PC-9 (cell line): ENCODE measurements around the gene TRABD2B. TPM values are rescaled to one million over a fixed set of nuclear protein-coding genes. Genes with fewer than 3 reads are reported as not detected.

ENCODE experiments used
- BruUV-seq: library from RNA; stranded (reverse); fragments of 400-500 nt; replicated peaks from 2 replicates; lab custom pipeline; 2021; lab: Mats Ljungman, UMichigan
- CTCF ChIA-PET: fragments of 300-600 bp; sonication (Branson Sonifier 250); formaldehyde crosslinking; loops from one replicate; lab custom pipeline; 2022; ENCODE audit warnings: antibody characterized with exemption; lab: Charles Lee
- POLR2A ChIA-PET: fragments of 300-600 bp; sonication (Branson Sonifier 250); formaldehyde crosslinking; loops from one replicate; lab custom pipeline; 2022; ENCODE audit warnings: antibody characterized with exemption; ENCODE audit not compliant: unreplicated experiment; lab: Charles Lee
- DNase-seq, 2 experiments: peaks; one replicate each; pipeline versions ENCODE4 v3.0.0 to v3.0.0-alpha.2; 2015 to 2022; ENCODE audit warnings: mixed read lengths in 1 of 2
- H2AFZ ChIP-seq: fragments of 200-600 bp; sonication (generic); 2 replicates; pipeline ENCODE4 v1.8.1; 2017; ENCODE audit warnings: antibody characterized with exemption
- H3F3A ChIP-seq: fragments of 200-600 bp; sonication (generic); 2 replicates; pipeline ENCODE4 v1.8.1; 2017; ENCODE audit warnings: antibody characterized with exemption, mild to moderate bottlenecking, low read depth; ENCODE audit not compliant: insufficient read depth
- H3K27ac ChIP-seq: fragments of 200-600 bp; sonication (generic); 2 replicates; pipeline ENCODE4 v1.6.1; 2016; ENCODE audit warnings: mixed run types
- H3K27me3 ChIP-seq: fragments of 200-600 bp; sonication (generic); 2 replicates; pipeline ENCODE4 v1.6.1; 2016; ENCODE audit warnings: low read depth, mixed run types; ENCODE audit not compliant: insufficient read depth
- H3K36me3 ChIP-seq: fragments of 200-600 bp; sonication (generic); 2 replicates; pipeline ENCODE4 v1.6.1; 2016; ENCODE audit warnings: low read depth, mixed run types
- H3K4me1 ChIP-seq: fragments of 200-600 bp; sonication (generic); replicated peaks from 2 replicates; pipeline ENCODE4 v1.6.1; 2016; ENCODE audit warnings: mixed run types; ENCODE audit not compliant: insufficient read depth
- H3K4me2 ChIP-seq: fragments of 200-600 bp; sonication (generic); 2 replicates; pipeline ENCODE4 v1.6.1; 2017; ENCODE audit warnings: mixed run types
- H3K4me3 ChIP-seq: fragments of 200-600 bp; sonication (generic); 2 replicates; pipeline ENCODE4 v1.6.1; 2016; ENCODE audit warnings: mixed run types
- H3K79me2 ChIP-seq: fragments of 200-600 bp; sonication (generic); 2 replicates; pipeline ENCODE4 v1.6.1; 2017; ENCODE audit warnings: low read depth, mixed run types
- H3K9me2 ChIP-seq: fragments of 200-600 bp; sonication (generic); 2 replicates; pipeline ENCODE4 v1.8.1; 2017; ENCODE audit warnings: mild to moderate bottlenecking; ENCODE audit not compliant: insufficient read depth
- H3K9me3 ChIP-seq: fragments of 200-600 bp; sonication (generic); 2 replicates; pipeline ENCODE4 v1.8.1; 2016; ENCODE audit warnings: low read depth; ENCODE audit not compliant: insufficient read depth
- H4K20me1 ChIP-seq: fragments of 200-600 bp; sonication (generic); 2 replicates; pipeline ENCODE4 v1.8.1; 2017; ENCODE audit not compliant: insufficient read depth
- CTCF ChIP-seq: fragments of 200-600 bp; sonication (generic); conservative IDR thresholded peaks from 2 replicates; pipeline ENCODE4 v1.6.1; 2017; ENCODE audit warnings: mixed run types, antibody characterized with exemption, mild to moderate bottlenecking, moderate library complexity
- EZH2 ChIP-seq: fragments of 200-600 bp; sonication (generic); IDR thresholded peaks from 2 replicates; pipeline ENCODE4 v1.8.0; 2017; ENCODE audit warnings: antibody characterized with exemption, low read depth
- intact Hi-C: fragments of 100-400 bp; cut with micrococcal nuclease; formaldehyde crosslinking; loops from one replicate; pipeline ENCODE4 v1.10.0; 2022; ENCODE audit not compliant: unreplicated experiment
- total RNA-seq: library from RNA; stranded (reverse); gene quantifications from 2 replicates; pipeline ENCODE4 v1.2.3, GENCODE V29; 2021

The TRABD2B gene
- total RNA-seq, 1 experiment from 2014 or later = not detected

DNA sequence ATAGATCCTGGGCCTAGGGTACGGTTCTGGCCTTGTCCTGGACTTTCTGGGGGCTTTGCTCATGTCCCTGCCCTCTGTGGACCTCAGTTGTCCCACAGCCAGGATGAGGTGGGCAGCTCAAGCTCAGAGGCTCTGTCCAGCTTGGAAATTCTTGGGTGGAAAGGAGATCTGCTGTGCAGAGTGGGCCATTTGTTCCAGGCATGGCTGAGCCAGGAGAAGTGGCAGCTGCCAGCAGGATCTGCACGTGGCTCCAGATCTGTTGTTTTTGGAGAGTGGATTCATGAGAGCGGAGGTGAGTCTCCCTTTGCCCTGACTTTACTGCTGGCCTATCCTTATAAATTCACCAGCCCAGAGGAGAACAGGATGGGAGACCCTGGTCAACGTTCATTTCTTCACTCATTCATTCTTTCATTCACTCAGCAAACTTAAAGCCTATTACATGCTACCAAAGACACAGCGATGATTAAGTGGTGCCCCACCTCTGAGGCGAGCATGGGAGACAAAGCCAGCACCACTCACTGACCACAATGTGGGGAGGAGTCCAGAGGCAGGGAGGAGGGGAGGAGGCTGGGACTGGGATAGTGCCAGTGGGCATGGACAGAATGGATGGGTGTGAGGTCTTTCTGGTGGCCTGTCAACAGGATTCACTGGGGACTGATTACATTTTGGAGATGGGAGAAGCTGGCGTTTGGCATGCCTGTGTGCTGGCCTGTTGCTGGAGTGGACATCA is 205.1 kb downstream of the TRABD2B start:
- BruUV-seq = no TSS peak
- ChIA-PET CTCF (no interaction called here), POLR2A (no interaction called here)
- Histone ChIP-seq H3K9me3 (no peaks in the 10 kb centered on the region), H3F3A (no peaks in the 10 kb centered on the region), H3K4me1 (peaks cover 10% of the 10 kb centered on the region; the same call in 1 of the 2 replicates), H3K27me3 (no peaks in the 10 kb centered on the region), H3K79me2 (no peaks in the 10 kb centered on the region), H3K4me3 (no peak overlapping the region), H3K9me2 (no peaks in the 10 kb centered on the region), H3K27ac (no peak overlapping the region), H2AFZ (no peak overlapping the region), H3K36me3 (no peaks in the 10 kb centered on the region), H4K20me1 (no peaks in the 10 kb centered on the region), H3K4me2 (no peak overlapping the region)
- intact Hi-C loops = no loop called here
- TF ChIP-seq EZH2 = no peak
- TF ChIP-seq CTCF = no peak
- DNase-seq = no peak

DNA sequence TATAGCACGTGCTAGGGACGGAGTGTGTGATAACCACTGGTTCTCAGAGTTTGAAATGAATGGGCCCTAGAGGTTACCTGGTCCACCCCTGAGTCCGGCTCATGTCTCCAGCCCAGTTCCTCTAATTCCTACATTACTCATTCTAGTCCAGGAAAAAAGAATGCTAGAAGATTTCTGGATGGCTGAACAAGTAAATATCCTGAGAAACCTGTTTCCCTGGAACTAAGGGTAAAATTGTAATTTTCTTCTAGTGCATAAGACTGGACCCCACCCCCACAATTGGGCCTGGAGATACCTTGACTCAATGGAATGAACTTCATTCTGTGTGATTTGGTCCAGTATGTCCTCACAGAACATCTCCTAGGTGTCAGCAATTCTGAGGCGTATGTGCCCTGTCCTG is 208.4 kb downstream of the TRABD2B start:
- no peak for TF ChIP-seq EZH2
- no peak for TF ChIP-seq CTCF
- Histone ChIP-seq H3F3A (no peaks in the 10 kb centered on the region), H3K27ac (no peak overlapping the region), H3K36me3 (no peaks in the 10 kb centered on the region), H3K4me1 (peaks cover 10% of the 10 kb centered on the region; the same call in 1 of the 2 replicates), H4K20me1 (no peaks in the 10 kb centered on the region), H3K9me3 (no peaks in the 10 kb centered on the region), H3K27me3 (no peaks in the 10 kb centered on the region; the same call in 1 of the 2 replicates), H3K79me2 (no peaks in the 10 kb centered on the region), H2AFZ (no peak overlapping the region), H3K9me2 (no peaks in the 10 kb centered on the region), H3K4me3 (no peak overlapping the region), H3K4me2 (no peak overlapping the region)
- CTCF ChIA-PET = no interaction called here
- DNase-seq = peak in 1 of 2 experiments; percentile 41
- no TSS peak for BruUV-seq
- intact Hi-C loops = no loop called here
- POLR2A ChIA-PET = no interaction called here

GRCh38 chr1:47787560-47787959 is 209.6 kb downstream of the TRABD2B start:
- no peak overlapping the region for H3K27ac ChIP-seq
- no peak overlapping the region for H2AFZ ChIP-seq
- H3K36me3 ChIP-seq = no peaks in the 10 kb centered on the region
- H3K4me1 ChIP-seq = peaks cover 10% of the 10 kb centered on the region; the same call in 1 of the 2 replicates
- intact Hi-C loops = no loop called here
- CTCF ChIA-PET = no interaction called here
- BruUV-seq = no TSS peak
- no peak overlapping the region for H3K4me3 ChIP-seq
- POLR2A ChIA-PET = no interaction called here
- H3K27me3 ChIP-seq = no peaks in the 10 kb centered on the region; the same call in 1 of the 2 replicates
- H3K79me2 ChIP-seq = no peaks in the 10 kb centered on the region
- H3K4me2 ChIP-seq = no peak overlapping the region
- H3F3A ChIP-seq = no peaks in the 10 kb centered on the region
- TF ChIP-seq EZH2 (no peak), CTCF (no peak)
- no peaks in the 10 kb centered on the region for H3K9me2 ChIP-seq
- H4K20me1 ChIP-seq = no peaks in the 10 kb centered on the region
- no peaks in the 10 kb centered on the region for H3K9me3 ChIP-seq
- DNase-seq = no peak
